Gastrocnemius medialis (tissue), 4 donors: Measurements from ENCODE around the gene CHST2.

ENCODE experiments used
- POLR2A ChIP-seq, 2 donors: fragments of 450-650 bp; IDR thresholded peaks; one replicate each; pipeline ENCODE4 v1.6.1; 2017; ENCODE audit warnings: antibody characterized with exemption in 2 of 2, mild to moderate bottlenecking in 2 of 2, moderate library complexity in 2 of 2
- TF ChIP-seq, protein P1 (sequence below), 5 experiments: fragments of 450-650 bp in 3 of 5; fragments of 200-600 bp in 2 of 5; sonication (generic) in 2 of 5; IDR thresholded peaks in 4 of 5; conservative IDR thresholded peaks in 1 of 5; 1 replicate in 4 of 5; 2 replicates in 1 of 5; pipeline ENCODE4 v1.5.1; 2016 to 2019; ENCODE audit warnings: antibody characterized with exemption in 5 of 5, mild to moderate bottlenecking in 3 of 5, moderate library complexity in 3 of 5

DNA sequence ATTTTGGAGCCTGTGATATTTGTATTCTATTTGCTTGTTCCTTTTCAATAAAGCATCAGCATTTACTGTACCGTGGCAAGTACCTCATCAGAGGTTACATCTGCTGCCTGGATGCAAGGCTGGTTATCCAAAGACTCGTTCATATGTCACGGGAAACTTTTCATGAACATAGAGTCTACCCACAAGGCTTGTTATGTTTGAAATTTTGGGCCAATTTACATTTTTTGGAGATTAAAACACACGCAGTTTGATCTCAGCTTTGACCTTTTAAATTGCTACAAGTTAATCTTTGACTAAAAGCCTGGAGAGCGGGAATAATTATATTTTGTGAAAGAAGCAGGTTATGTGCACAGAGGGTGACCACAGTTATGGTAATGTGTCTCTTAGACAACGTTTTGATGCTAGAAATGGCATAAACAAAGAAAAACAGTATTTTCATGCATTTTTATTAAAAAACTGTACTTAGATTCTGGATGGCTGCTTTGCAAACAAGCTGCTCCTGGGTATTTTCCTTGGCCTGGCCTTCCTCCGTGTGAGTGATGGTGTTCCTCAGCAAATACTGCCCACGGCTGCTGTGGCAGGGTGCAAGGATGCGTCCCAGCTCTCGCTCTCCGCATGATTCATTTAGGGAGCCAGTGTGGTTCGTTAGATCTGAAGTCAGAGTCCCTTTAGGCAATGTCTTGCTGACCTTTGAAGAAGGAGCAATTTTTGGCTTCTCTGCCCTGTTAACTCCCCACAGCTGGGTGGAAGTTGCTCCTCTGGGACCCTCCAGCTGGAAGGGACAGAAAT lies 27.1 kb downstream of the CHST2 start:
- TF ChIP-seq, protein P1, sequence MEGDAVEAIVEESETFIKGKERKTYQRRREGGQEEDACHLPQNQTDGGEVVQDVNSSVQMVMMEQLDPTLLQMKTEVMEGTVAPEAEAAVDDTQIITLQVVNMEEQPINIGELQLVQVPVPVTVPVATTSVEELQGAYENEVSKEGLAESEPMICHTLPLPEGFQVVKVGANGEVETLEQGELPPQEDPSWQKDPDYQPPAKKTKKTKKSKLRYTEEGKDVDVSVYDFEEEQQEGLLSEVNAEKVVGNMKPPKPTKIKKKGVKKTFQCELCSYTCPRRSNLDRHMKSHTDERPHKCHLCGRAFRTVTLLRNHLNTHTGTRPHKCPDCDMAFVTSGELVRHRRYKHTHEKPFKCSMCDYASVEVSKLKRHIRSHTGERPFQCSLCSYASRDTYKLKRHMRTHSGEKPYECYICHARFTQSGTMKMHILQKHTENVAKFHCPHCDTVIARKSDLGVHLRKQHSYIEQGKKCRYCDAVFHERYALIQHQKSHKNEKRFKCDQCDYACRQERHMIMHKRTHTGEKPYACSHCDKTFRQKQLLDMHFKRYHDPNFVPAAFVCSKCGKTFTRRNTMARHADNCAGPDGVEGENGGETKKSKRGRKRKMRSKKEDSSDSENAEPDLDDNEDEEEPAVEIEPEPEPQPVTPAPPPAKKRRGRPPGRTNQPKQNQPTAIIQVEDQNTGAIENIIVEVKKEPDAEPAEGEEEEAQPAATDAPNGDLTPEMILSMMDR (IDR thresholded peaks at IDR 0.05 in 4 of 5, conservative IDR thresholded peaks at IDR 0.05 in 1 of 5), result no peak
- no peak for TF ChIP-seq POLR2A (IDR thresholded peaks at IDR 0.05)
